Measurements from ENCODE around the gene DBT. TPM values are rescaled to one million over a fixed set of nuclear protein-coding genes. Genes with fewer than 3 reads are reported as not detected.
"Not testable (repeated sequence)": the region's sequence is repeated elsewhere in the genome, so short reads cannot be mapped to it uniquely, and the experiment has no call there.

Gene DBT
- total RNA-seq, 1 experiment from 2014 or later = 3.2 TPM

GRCh38 chr1:100250807-100251206 is 1.2 kb upstream of the DBT start:
- no peak for DNase-seq (ENCODE audit: low spot score)

- no peak for DNase-seq (ENCODE audit: low spot score)
Observed at GRCh38 chr1:100250264-100250663, 630 bp upstream of the DBT start.

- no peak for DNase-seq (ENCODE audit: low spot score)
Observed at GRCh38 chr1:100249155-100249536, 488 bp downstream of the DBT start.

- no peak for DNase-seq (ENCODE audit: low spot score)
Observed at GRCh38 chr1:100246738-100247137, 2.9 kb downstream of the DBT start.

- no peak for DNase-seq (ENCODE audit: low spot score)
Observed at GRCh38 chr1:100240631-100241030, 9.0 kb downstream of the DBT start.

- DNase-seq (ENCODE audit: low spot score) = no peak
Observed at GRCh38 chr1:100239961-100240360, 9.7 kb downstream of the DBT start.

GRCh38 chr1:100237091-100237490 is 12.5 kb downstream of the DBT start:
- no peak for DNase-seq (ENCODE audit: low spot score)

GRCh38 chr1:100234432-100234831 is 15.2 kb downstream of the DBT start:
- DNase-seq (ENCODE audit: low spot score) = no peak

- not testable (repeated sequence) for DNase-seq (ENCODE audit: low spot score)
Observed at GRCh38 chr1:100233566-100233965, 16.1 kb downstream of the DBT start.

- DNase-seq (ENCODE audit: low spot score) = no peak
Observed at GRCh38 chr1:100232156-100232555, 17.5 kb downstream of the DBT start.

GRCh38 chr1:100231721-100232120 is 17.9 kb downstream of the DBT start:
- no peak for DNase-seq (ENCODE audit: low spot score)

GRCh38 chr1:100230765-100231164 is 18.9 kb downstream of the DBT start:
- DNase-seq (ENCODE audit: low spot score) = no peak

- no peak for DNase-seq (ENCODE audit: low spot score)
Observed at GRCh38 chr1:100229681-100230443, 19.8 kb downstream of the DBT start.

- no peak for DNase-seq (ENCODE audit: low spot score)
Observed at GRCh38 chr1:100222428-100222827, 27.2 kb downstream of the DBT start.

- DNase-seq (ENCODE audit: low spot score) = no peak
Observed at GRCh38 chr1:100219883-100220282, 29.8 kb downstream of the DBT start.

GRCh38 chr1:100219457-100219856 is 30.2 kb downstream of the DBT start:
- DNase-seq (ENCODE audit: low spot score) = no peak

- no peak for DNase-seq (ENCODE audit: low spot score)
Observed at GRCh38 chr1:100217834-100218233, 31.8 kb downstream of the DBT start.

GRCh38 chr1:100215101-100215500 is 34.5 kb downstream of the DBT start:
- DNase-seq (ENCODE audit: low spot score) = no peak

GRCh38 chr1:100213141-100213540 is 36.5 kb downstream of the DBT start:
- DNase-seq (ENCODE audit: low spot score) = no peak

GRCh38 chr1:100206301-100206700 is 43.3 kb downstream of the DBT start:
- DNase-seq (ENCODE audit: low spot score) = no peak

- DNase-seq (ENCODE audit: low spot score) = not testable (repeated sequence)
Observed at GRCh38 chr1:100205593-100205992, 44.0 kb downstream of the DBT start.

- not testable (repeated sequence) for DNase-seq (ENCODE audit: low spot score)
Observed at GRCh38 chr1:100205103-100205502, 44.5 kb downstream of the DBT start.

- DNase-seq (ENCODE audit: low spot score) = not testable (repeated sequence)
Observed at GRCh38 chr1:100202703-100203102, 46.9 kb downstream of the DBT start.

- DNase-seq (ENCODE audit: low spot score) = not testable (repeated sequence)
Observed at GRCh38 chr1:100200060-100200459, 49.6 kb downstream of the DBT start.

All from A172 (cell line).